DOHH2 (cell line): Measurements from ENCODE around the gene CASS4.

Experiments
- CTCF ChIP-seq: fragments of 200-600 bp; sonication (generic); IDR thresholded peaks from one replicate; pipeline ENCODE4 v1.5.1; 2014; ENCODE audit warnings: antibody characterized with exemption, mild to moderate bottlenecking, low read depth, low read length; ENCODE audit not compliant: poor library complexity, severe bottlenecking
- EZH2phosphoT487 ChIP-seq: fragments of 200-600 bp; sonication (generic); IDR thresholded peaks from 2 replicates; pipeline ENCODE4 v1.6.1; 2017; ENCODE audit warnings: borderline replicate concordance, mild to moderate bottlenecking, antibody characterized with exemption, low read length, moderate library complexity, mixed read lengths

DNA sequence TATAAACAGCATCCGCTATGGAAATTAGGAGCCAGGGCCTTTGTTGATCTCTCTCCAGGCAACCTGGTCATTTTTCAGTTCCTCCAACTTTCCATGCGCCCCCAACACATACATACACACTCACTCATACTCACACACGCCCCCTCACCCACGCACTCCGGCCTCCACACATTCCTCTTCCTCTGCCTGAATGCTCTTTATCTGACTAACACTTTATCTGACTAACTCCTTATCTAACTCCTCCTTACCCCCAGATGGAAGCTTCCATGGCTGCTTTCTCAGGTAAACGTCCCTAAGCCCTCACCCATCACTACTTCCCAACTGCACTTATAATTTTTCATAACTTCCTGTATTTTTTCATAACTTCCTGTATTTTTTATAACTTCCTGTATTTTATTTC is 17.4 kb downstream of the CASS4 start:
- TF ChIP-seq CTCF, result no peak
- TF ChIP-seq EZH2phosphoT487, result no peak
